Loucy (cell line): ENCODE results near the gene HSD17B4.
"Not testable (repeated sequence)": the region's sequence is repeated elsewhere in the genome, so short reads cannot be mapped to it uniquely, and the experiment has no call there.

Source experiments
- EZH2phosphoT487 ChIP-seq: fragments of 200-600 bp; IDR thresholded peaks from 2 replicates; pipeline ENCODE4 v1.6.1; 2018; ENCODE audit warnings: antibody characterized with exemption, mild to moderate bottlenecking, moderate library complexity, borderline replicate concordance
- TF ChIP-seq, protein P1 (sequence below): fragments of 200-600 bp; sonication (generic); conservative IDR thresholded peaks from 2 replicates; pipeline ENCODE4 v1.5.1; 2014; ENCODE audit warnings: mild to moderate bottlenecking, antibody characterized with exemption, low read length

DNA sequence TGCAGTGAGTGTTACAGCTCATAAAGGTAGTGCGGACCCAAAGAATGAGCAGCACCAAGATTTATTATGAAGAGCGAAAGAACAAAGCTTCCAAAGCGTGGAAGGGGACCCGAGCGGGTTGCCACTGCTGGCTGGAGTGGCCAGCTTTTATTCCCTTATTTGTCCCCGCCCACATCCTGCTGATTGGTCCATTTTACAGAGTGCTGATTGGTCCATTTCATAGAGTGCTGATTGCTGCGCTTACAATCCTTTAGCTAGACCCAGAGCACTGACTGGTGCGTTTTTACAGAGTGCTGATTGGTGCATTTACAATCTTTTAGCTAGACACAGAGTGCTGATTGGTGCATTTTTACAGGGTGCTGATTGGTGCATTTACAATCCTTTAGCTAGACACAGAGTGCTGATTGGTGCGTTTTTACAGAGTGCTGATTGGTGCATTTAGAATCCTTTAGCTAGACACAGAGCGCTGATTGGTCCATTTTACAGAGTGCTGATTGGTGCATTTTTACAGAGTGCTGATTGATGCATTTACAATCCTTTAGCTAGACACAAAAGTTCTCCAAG is 19.5 kb upstream of the HSD17B4 start:
- TF ChIP-seq, protein P1, sequence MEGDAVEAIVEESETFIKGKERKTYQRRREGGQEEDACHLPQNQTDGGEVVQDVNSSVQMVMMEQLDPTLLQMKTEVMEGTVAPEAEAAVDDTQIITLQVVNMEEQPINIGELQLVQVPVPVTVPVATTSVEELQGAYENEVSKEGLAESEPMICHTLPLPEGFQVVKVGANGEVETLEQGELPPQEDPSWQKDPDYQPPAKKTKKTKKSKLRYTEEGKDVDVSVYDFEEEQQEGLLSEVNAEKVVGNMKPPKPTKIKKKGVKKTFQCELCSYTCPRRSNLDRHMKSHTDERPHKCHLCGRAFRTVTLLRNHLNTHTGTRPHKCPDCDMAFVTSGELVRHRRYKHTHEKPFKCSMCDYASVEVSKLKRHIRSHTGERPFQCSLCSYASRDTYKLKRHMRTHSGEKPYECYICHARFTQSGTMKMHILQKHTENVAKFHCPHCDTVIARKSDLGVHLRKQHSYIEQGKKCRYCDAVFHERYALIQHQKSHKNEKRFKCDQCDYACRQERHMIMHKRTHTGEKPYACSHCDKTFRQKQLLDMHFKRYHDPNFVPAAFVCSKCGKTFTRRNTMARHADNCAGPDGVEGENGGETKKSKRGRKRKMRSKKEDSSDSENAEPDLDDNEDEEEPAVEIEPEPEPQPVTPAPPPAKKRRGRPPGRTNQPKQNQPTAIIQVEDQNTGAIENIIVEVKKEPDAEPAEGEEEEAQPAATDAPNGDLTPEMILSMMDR = not testable (repeated sequence)
- not testable (repeated sequence) for TF ChIP-seq EZH2phosphoT487
